Esophagus muscularis mucosa (tissue), 4 donors: ENCODE measurements around the gene RAPGEF2. TPM values are rescaled to one million over a fixed set of nuclear protein-coding genes. Genes with fewer than 3 reads are reported as not detected.

Source experiments
- DNase-seq: peaks from one replicate; pipeline ENCODE4 v3.0.0-alpha.2; 2017; ENCODE audit errors: extremely low spot score
- H3K27ac ChIP-seq, 4 donors: fragments of 200-600 bp; sonication (generic); replicated peaks in 1 of 4; 1 replicate in 3 of 4; 2 replicates in 1 of 4; pipeline ENCODE4 v1.5.1; 2016 to 2019; ENCODE audit warnings: mild to moderate bottlenecking in 1 of 4
- H3K27me3 ChIP-seq, 4 donors: fragments of 200-600 bp; sonication (generic); one replicate each; pipeline versions ENCODE4 v1.5.1 to v1.6.0; 2016 to 2019
- H3K36me3 ChIP-seq, 4 donors: fragments of 200-600 bp; sonication (generic); one replicate each; pipeline ENCODE4 v1.5.1; 2016 to 2019
- H3K4me1 ChIP-seq, 4 donors: fragments of 200-600 bp; sonication (generic); one replicate each; pipeline ENCODE4 v1.5.1; 2016 to 2019
- H3K4me3 ChIP-seq, 4 donors: fragments of 200-600 bp; sonication (generic); 1 replicate in 2 of 4; 2 replicates in 2 of 4; pipeline ENCODE4 v1.5.1; 2016 to 2019; ENCODE audit warnings: mild to moderate bottlenecking in 4 of 4, moderate library complexity in 1 of 4
- H3K9me3 ChIP-seq, 4 donors: fragments of 200-600 bp; sonication (generic); 1 replicate in 3 of 4; 2 replicates in 1 of 4; pipeline ENCODE4 v1.5.1; 2016 to 2019
- EP300 ChIP-seq: sonication (generic); formaldehyde crosslinking; IDR thresholded peaks from one replicate; pipeline ENCODE4 v1.6.1; 2017; ENCODE audit warnings: antibody characterized with exemption
- POLR2A ChIP-seq: fragments of 450-650 bp; IDR thresholded peaks from one replicate; pipeline ENCODE4 v1.6.1; 2017; ENCODE audit warnings: antibody characterized with exemption, moderate library complexity, mild to moderate bottlenecking, low read depth
- POLR2AphosphoS5 ChIP-seq, 2 donors: sonication (generic); formaldehyde crosslinking; IDR thresholded peaks; one replicate each; pipeline ENCODE4 v1.6.1; 2017; ENCODE audit warnings: antibody characterized with exemption in 2 of 2
- WGBS: methylation state at CpG from one replicate; pipeline ENCODE4 v1.1.5; 2018; 5-methylcytosine and 5-hydroxymethylcytosine counted together
- intact Hi-C: fragments of 100-400 bp; cut with DNase I; formaldehyde crosslinking; loops from one replicate; pipeline ENCODE4 v1.15.1; 2023
- total RNA-seq, 4 donors: library from RNA; depleted of rRNA; stranded (reverse); fragments of >200 nt; gene quantifications; one replicate each; pipeline versions ENCODE4 v1.1.0 to v1.2.1, GENCODE V29; 2016
- TF ChIP-seq, protein P1 (sequence below), 3 experiments: fragments of 200-600 bp in 2 of 3; fragments of 450-650 bp in 1 of 3; sonication (generic) in 2 of 3; IDR thresholded peaks; one replicate each; pipeline ENCODE4 v1.5.1; 2017 to 2019; ENCODE audit warnings: antibody characterized with exemption in 3 of 3, mild to moderate bottlenecking in 2 of 3, moderate library complexity in 1 of 3

The RAPGEF2 gene
- total RNA-seq, 4 donors from 2014 or later, result 55.6 to 61.5 (median 58.4) TPM

DNA sequence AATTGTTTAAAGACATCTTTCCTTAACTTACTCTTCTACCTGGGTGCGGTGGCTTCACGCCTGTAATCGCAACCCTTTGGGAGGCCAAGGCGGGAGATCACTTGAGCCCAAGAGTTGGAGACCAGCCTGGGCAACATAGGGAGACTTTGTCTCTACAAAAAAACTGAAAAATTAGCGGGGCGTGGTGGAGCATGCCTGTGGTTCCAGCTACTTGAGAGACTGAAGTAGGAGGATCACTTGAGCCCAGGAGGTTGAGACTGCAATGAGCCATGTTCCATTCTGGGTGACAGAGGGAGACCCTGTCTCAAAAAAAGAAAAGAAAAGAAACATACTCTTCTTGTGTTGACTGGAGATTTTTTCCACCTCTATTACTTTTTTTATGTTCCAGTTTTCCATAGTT is 181.9 kb downstream of the RAPGEF2 start:
- intact Hi-C loops, result no loop called here
- H3K27me3 ChIP-seq, result no peaks in the 10 kb centered on the region
- H3K36me3 ChIP-seq, result no peaks in the 10 kb centered on the region
- H3K4me3 ChIP-seq, result no peak overlapping the region
- TF ChIP-seq, protein P1, sequence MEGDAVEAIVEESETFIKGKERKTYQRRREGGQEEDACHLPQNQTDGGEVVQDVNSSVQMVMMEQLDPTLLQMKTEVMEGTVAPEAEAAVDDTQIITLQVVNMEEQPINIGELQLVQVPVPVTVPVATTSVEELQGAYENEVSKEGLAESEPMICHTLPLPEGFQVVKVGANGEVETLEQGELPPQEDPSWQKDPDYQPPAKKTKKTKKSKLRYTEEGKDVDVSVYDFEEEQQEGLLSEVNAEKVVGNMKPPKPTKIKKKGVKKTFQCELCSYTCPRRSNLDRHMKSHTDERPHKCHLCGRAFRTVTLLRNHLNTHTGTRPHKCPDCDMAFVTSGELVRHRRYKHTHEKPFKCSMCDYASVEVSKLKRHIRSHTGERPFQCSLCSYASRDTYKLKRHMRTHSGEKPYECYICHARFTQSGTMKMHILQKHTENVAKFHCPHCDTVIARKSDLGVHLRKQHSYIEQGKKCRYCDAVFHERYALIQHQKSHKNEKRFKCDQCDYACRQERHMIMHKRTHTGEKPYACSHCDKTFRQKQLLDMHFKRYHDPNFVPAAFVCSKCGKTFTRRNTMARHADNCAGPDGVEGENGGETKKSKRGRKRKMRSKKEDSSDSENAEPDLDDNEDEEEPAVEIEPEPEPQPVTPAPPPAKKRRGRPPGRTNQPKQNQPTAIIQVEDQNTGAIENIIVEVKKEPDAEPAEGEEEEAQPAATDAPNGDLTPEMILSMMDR (IDR thresholded peaks at IDR 0.05), result no peak
- H3K9me3 ChIP-seq, result no peaks in the 10 kb centered on the region
- DNase-seq, result no peak
- H3K27ac ChIP-seq, result no peak overlapping the region
- WGBS, result 97% methylated on average over 6 of the region's 6 CpGs
- peaks cover 23 to 28% (median 27%) of the 10 kb centered on the region in 4 donors for H3K4me1 ChIP-seq

DNA sequence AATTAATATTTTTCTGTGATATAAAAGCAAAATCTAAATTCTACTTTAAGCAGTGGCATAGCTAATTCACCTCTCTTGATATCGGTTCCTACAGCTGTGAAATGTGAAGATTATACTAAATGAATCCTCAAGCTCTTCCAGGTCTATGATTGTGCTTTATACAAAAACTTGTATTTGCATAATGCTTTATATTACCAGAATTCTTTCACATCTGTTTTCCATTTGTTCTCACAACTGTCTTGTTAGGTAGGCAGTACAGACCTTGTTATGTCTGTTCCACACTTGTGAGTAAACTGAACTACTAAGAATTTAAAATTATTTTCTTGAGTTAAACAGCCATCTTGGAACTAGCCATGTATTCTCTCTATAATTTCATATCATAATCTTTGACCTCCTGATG is 184.9 kb downstream of the RAPGEF2 start:
- 100% methylated on average over 1 of the region's 1 CpG for WGBS
- H3K36me3 ChIP-seq, result no peaks in the 10 kb centered on the region
- H3K4me3 ChIP-seq, result no peak overlapping the region
- DNase-seq, result no peak
- intact Hi-C loops, result no loop called here
- TF ChIP-seq POLR2A (no peak), EP300 (no peak), POLR2AphosphoS5 (IDR thresholded peaks at IDR 0.05) (no peak)
- TF ChIP-seq, protein P1 (IDR thresholded peaks at IDR 0.05), result no peak
- H3K4me1 ChIP-seq, result peaks cover 14 to 36% (median 26%) of the 10 kb centered on the region in 4 donors
- no peaks in the 10 kb centered on the region for H3K27me3 ChIP-seq
- no peaks in the 10 kb centered on the region for H3K9me3 ChIP-seq
- H3K27ac ChIP-seq, result no peak overlapping the region

DNA sequence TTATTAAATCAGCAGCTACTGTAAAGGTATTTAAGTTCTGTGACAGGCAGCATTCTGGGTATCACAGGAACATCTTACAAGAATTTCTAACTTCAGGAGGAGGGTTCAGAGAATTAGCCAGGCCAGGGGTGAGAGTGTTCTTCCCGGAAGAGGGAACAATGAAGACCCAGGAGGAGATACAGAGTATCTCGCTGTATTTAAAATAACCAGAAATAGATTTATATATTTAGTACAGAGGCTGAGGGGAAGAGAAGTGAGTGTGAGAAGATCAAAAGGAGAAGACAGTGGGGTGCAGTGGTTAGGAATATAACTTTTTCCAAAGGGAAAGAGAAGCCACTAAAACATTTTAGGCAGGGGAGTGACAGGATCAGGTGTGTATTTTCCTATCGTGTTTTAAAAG is 186.8 kb downstream of the RAPGEF2 start:
- no peak for DNase-seq
- Histone ChIP-seq H3K9me3 (no peaks in the 10 kb centered on the region), H3K36me3 (no peaks in the 10 kb centered on the region), H3K4me1 (peaks cover 0 to 39% (median 15%) of the 10 kb centered on the region in 4 donors), H3K27ac (no peak overlapping the region), H3K27me3 (no peaks in the 10 kb centered on the region), H3K4me3 (no peak overlapping the region)
- TF ChIP-seq, protein P1 (IDR thresholded peaks at IDR 0.05), result no peak
- no peak for TF ChIP-seq POLR2A
- intact Hi-C loops, result no loop called here
- WGBS, result 90% methylated on average over 3 of the region's 3 CpGs

DNA sequence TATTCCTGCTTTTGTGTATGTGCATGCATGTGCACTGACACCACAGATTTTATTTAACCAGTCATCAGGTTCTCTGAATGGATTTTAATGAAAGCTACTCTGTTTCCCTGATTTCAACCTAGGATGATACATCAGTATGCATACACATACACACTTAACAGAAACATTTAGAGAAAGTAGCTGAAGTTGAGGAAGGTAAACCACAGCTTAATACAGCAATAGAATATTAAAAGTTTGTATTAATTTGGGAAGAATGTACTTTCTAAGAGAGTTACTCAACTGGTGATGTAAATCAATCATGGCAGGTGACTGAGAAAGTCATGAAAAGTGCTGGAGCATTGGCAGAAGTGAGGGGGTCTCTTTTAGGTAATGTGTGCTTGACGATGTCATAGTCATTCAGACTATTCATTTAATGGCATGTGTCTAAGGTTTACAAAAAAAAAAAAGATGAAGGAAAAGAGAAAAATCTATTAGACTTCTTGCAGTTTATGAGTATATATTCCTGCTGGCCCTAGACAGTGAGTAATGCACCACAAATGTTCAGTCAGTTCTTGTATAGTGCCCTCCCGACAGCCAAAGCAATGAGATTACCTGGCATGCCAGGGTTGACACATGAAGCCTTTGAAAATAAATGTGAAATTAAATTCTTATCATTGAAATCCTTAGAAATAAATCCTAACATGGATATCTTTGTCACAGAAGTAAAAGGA is 187.6 kb downstream of the RAPGEF2 start:
- intact Hi-C loops, result no loop called here
- no peak for DNase-seq
- no peak overlapping the region for H3K4me3 ChIP-seq
- 91% methylated on average over 2 of the region's 2 CpGs for WGBS
- no peak overlapping the region for H3K27ac ChIP-seq
- H3K36me3 ChIP-seq, result no peaks in the 10 kb centered on the region
- H3K4me1 ChIP-seq, result peaks cover 7 to 44% (median 18%) of the 10 kb centered on the region in 4 donors
- no peaks in the 10 kb centered on the region for H3K27me3 ChIP-seq
- TF ChIP-seq EP300, result no peak
- TF ChIP-seq POLR2AphosphoS5 (IDR thresholded peaks at IDR 0.05), result no peak
- TF ChIP-seq, protein P1 (IDR thresholded peaks at IDR 0.05), result no peak
- no peak for TF ChIP-seq POLR2A
- no peaks in the 10 kb centered on the region for H3K9me3 ChIP-seq

DNA sequence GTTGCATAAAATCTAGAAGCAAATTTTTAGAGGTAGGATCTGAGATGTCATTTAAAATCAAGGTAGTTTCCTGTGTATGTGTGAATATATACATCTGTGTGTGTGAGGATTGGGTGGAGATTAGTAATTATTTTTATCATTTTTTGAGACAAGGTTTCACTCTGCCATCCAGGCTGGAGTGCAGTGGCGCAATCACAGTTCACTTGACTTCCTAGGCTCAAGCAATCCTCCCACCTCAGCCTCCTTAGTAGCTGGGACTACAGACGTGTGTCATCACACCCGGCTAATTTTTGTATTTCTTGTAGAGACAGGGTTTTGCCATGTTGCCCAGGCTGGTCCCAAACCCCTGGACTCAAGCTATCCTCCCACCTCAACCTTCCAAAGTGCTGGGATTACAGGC is 188.3 kb downstream of the RAPGEF2 start:
- 84% methylated on average over 3 of the region's 3 CpGs for WGBS

More for the DNA sequence above, 188.3 kb downstream of the RAPGEF2 start:
- no peaks in the 10 kb centered on the region for H3K27me3 ChIP-seq
- H3K4me1 ChIP-seq, result peaks cover 14 to 51% (median 21%) of the 10 kb centered on the region in 4 donors
- H3K27ac ChIP-seq, result no peak overlapping the region
- intact Hi-C loops, result no loop called here
- H3K4me3 ChIP-seq, result no peak overlapping the region
- H3K9me3 ChIP-seq, result no peaks in the 10 kb centered on the region
- H3K36me3 ChIP-seq, result no peaks in the 10 kb centered on the region
- DNase-seq, result no peak
- TF ChIP-seq POLR2AphosphoS5 (IDR thresholded peaks at IDR 0.05), result no peak
- no peak for TF ChIP-seq EP300
